ENCODE data around the gene VKORC1. TPM values are rescaled to one million over a fixed set of nuclear protein-coding genes. Genes with fewer than 3 reads are reported as not detected.

The VKORC1 gene
- total and polyA plus RNA-seq, 4 donors: 29.9 to 519 (median 263) TPM

- Histone ChIP-seq H3K9ac (ENCODE audit: low read depth in 1 of 2, low read length in 2 of 2) (no peak overlapping the region), H3K9me3 (ENCODE audit: control insufficient read depth in 4 of 4, low read length in 3 of 4) (no peaks in the 10 kb centered on the region), H3K36me3 (ENCODE audit: control insufficient read depth in 4 of 4, insufficient read depth in 3 of 4, low read depth in 1 of 4, low read length in 3 of 4) (peaks cover 9 to 64% (median 30%) of the 10 kb centered on the region in 4 donors), H3K4me1 (ENCODE audit: control insufficient read depth in 4 of 4, insufficient read depth in 4 of 4, low read length in 3 of 4) (no peaks in the 10 kb centered on the region), H3K27ac (ENCODE audit: low read depth in 1 of 2, low read length in 2 of 2) (no peak overlapping the region), H3K27me3 (ENCODE audit: control insufficient read depth in 4 of 4, insufficient read depth in 4 of 4, low read length in 3 of 4) (no peaks in the 10 kb centered on the region), H3K4me3 (ENCODE audit: low read depth in 1 of 3, low read length in 3 of 3) (no peak overlapping the region)
- 87% methylated on average over 26 of the region's 26 CpGs for WGBS
- no peak for DNase-seq (ENCODE audit: low spot score)
- TF ChIP-seq, protein P1, sequence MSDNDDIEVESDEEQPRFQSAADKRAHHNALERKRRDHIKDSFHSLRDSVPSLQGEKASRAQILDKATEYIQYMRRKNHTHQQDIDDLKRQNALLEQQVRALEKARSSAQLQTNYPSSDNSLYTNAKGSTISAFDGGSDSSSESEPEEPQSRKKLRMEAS (IDR thresholded peaks at IDR 0.05): no peak
- TF ChIP-seq RAD21 (IDR thresholded peaks at IDR 0.05) (no peak), NR2F2 (IDR thresholded peaks at IDR 0.05) (no peak), EGR1 (IDR thresholded peaks at IDR 0.05; ENCODE audit: low read depth in 2 of 2) (no peak), JUND (IDR thresholded peaks at IDR 0.05) (no peak), ATF3 (IDR thresholded peaks at IDR 0.05) (no peak), HNF4A (conservative IDR thresholded peaks at IDR 0.05) (no peak), FOXA1 (IDR thresholded peaks at IDR 0.05) (no peak), TAF1 (conservative IDR thresholded peaks at IDR 0.05) (no peak), SP1 (IDR thresholded peaks at IDR 0.05) (no peak), GABPA (IDR thresholded peaks at IDR 0.05 in 1 of 2, conservative IDR thresholded peaks at IDR 0.05 in 1 of 2) (no peak)
- TF ChIP-seq, protein P2, sequence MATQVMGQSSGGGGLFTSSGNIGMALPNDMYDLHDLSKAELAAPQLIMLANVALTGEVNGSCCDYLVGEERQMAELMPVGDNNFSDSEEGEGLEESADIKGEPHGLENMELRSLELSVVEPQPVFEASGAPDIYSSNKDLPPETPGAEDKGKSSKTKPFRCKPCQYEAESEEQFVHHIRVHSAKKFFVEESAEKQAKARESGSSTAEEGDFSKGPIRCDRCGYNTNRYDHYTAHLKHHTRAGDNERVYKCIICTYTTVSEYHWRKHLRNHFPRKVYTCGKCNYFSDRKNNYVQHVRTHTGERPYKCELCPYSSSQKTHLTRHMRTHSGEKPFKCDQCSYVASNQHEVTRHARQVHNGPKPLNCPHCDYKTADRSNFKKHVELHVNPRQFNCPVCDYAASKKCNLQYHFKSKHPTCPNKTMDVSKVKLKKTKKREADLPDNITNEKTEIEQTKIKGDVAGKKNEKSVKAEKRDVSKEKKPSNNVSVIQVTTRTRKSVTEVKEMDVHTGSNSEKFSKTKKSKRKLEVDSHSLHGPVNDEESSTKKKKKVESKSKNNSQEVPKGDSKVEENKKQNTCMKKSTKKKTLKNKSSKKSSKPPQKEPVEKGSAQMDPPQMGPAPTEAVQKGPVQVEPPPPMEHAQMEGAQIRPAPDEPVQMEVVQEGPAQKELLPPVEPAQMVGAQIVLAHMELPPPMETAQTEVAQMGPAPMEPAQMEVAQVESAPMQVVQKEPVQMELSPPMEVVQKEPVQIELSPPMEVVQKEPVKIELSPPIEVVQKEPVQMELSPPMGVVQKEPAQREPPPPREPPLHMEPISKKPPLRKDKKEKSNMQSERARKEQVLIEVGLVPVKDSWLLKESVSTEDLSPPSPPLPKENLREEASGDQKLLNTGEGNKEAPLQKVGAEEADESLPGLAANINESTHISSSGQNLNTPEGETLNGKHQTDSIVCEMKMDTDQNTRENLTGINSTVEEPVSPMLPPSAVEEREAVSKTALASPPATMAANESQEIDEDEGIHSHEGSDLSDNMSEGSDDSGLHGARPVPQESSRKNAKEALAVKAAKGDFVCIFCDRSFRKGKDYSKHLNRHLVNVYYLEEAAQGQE (IDR thresholded peaks at IDR 0.05): no peak
Observed at GRCh38 chr16:31081428-31082351, 12.9 kb downstream of the VKORC1 start.

DNA sequence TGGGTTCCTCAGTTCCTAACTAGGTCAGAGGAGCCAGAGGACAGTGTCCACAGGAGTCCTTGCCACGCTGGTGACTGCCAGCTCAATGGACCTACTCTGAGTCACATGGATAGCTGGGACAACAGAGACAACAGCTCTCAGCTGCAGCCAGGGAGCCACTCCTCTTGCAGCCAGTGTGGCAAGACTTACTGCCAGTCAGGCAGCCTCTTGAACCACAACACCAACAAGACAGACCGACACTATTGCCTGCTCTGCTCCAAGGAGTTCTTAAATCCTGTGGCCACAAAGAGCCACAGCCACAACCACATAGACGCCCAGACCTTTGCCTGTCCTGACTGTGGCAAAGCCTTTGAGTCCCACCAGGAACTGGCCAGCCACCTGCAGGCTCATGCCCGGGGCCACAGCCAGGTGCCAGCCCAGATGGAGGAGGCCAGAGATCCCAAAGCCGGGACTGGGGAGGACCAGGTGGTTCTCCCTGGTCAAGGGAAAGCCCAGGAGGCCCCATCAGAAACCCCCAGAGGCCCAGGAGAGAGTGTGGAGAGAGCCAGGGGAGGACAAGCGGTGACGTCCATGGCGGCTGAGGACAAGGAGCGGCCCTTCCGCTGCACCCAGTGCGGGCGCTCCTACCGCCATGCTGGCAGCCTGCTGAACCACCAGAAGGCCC, 13.7 kb downstream of the VKORC1 start:
- H3K4me1 ChIP-seq (ENCODE audit: control insufficient read depth in 4 of 4, insufficient read depth in 4 of 4, low read length in 3 of 4): no peaks in the 10 kb centered on the region
- no peaks in the 10 kb centered on the region for H3K27me3 ChIP-seq (ENCODE audit: control insufficient read depth in 4 of 4, insufficient read depth in 4 of 4, low read length in 3 of 4)
- DNase-seq (ENCODE audit: low spot score): no peak
- H3K36me3 ChIP-seq (ENCODE audit: control insufficient read depth in 4 of 4, insufficient read depth in 3 of 4, low read depth in 1 of 4, low read length in 3 of 4): peaks cover 8 to 64% (median 28%) of the 10 kb centered on the region in 4 donors
- no peak overlapping the region for H3K9ac ChIP-seq (ENCODE audit: low read depth in 1 of 2, low read length in 2 of 2)
- no peak overlapping the region for H3K4me3 ChIP-seq (ENCODE audit: low read depth in 1 of 3, low read length in 3 of 3)
- H3K27ac ChIP-seq (ENCODE audit: low read depth in 1 of 2, low read length in 2 of 2): no peak overlapping the region
- H3K9me3 ChIP-seq (ENCODE audit: control insufficient read depth in 4 of 4, low read length in 3 of 4): no peaks in the 10 kb centered on the region
- 91% methylated on average over 13 of the region's 13 CpGs for WGBS
- TF ChIP-seq ZBTB33 (IDR thresholded peaks at IDR 0.05): no peak
- TF ChIP-seq, protein P3, sequence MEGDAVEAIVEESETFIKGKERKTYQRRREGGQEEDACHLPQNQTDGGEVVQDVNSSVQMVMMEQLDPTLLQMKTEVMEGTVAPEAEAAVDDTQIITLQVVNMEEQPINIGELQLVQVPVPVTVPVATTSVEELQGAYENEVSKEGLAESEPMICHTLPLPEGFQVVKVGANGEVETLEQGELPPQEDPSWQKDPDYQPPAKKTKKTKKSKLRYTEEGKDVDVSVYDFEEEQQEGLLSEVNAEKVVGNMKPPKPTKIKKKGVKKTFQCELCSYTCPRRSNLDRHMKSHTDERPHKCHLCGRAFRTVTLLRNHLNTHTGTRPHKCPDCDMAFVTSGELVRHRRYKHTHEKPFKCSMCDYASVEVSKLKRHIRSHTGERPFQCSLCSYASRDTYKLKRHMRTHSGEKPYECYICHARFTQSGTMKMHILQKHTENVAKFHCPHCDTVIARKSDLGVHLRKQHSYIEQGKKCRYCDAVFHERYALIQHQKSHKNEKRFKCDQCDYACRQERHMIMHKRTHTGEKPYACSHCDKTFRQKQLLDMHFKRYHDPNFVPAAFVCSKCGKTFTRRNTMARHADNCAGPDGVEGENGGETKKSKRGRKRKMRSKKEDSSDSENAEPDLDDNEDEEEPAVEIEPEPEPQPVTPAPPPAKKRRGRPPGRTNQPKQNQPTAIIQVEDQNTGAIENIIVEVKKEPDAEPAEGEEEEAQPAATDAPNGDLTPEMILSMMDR (IDR thresholded peaks at IDR 0.05; ENCODE audit: low read depth, low read length, missing input control): no peak
- TF ChIP-seq, protein P2 (IDR thresholded peaks at IDR 0.05): no peak
- TF ChIP-seq ATF3 (IDR thresholded peaks at IDR 0.05): no peak
- no peak for TF ChIP-seq HNF4G (IDR thresholded peaks at IDR 0.05)
- no peak for TF ChIP-seq FOXA2 (IDR thresholded peaks at IDR 0.05)
- TF ChIP-seq JUND (IDR thresholded peaks at IDR 0.05): no peak
- no peak for TF ChIP-seq EGR1 (IDR thresholded peaks at IDR 0.05; ENCODE audit: low read depth in 2 of 2)
- TF ChIP-seq YY1 (IDR thresholded peaks at IDR 0.05): no peak
- TF ChIP-seq TAF1 (conservative IDR thresholded peaks at IDR 0.05): no peak
- TF ChIP-seq, protein P1 (IDR thresholded peaks at IDR 0.05): no peak
- no peak for TF ChIP-seq RAD21 (IDR thresholded peaks at IDR 0.05)

Data from liver (tissue), 9 donors.